RWPE2 (cell line): ENCODE results near the gene TXNIP.

Experiments
- ATAC-seq: fragments of 200-7000 bp; cut with Tn5 transposase; 3 replicates; pipeline ENCODE4 v1.9.1; 2021; ENCODE audit warnings: low read depth
- DNase-seq: peaks from one replicate; pipeline ENCODE4 v3.0.0-alpha.2; 2020; ENCODE audit warnings: low spot score
- H3K27ac ChIP-seq: fragments of 450-650 bp; 2 replicates; pipeline ENCODE4 v1.5.1; 2017; ENCODE audit warnings: mild to moderate bottlenecking; ENCODE audit not compliant: poor library complexity, severe bottlenecking
- H3K27me3 ChIP-seq: fragments of 250-450 bp; sonication (Bioruptor Pico); 2 replicates; pipeline ENCODE4 v1.5.1; 2021; ENCODE audit warnings: mild to moderate bottlenecking, moderate library complexity; ENCODE audit not compliant: insufficient read depth, poor library complexity, severe bottlenecking
- H3K36me3 ChIP-seq: fragments of 250-450 bp; sonication (Bioruptor Pico); 2 replicates; pipeline ENCODE4 v1.5.1; 2020; ENCODE audit warnings: low read depth, mild to moderate bottlenecking, moderate library complexity
- H3K4me1 ChIP-seq: fragments of 250-450 bp; sonication (Bioruptor Pico); 2 replicates; pipeline ENCODE4 v1.5.1; 2021; ENCODE audit warnings: mild to moderate bottlenecking, moderate library complexity; ENCODE audit not compliant: insufficient read depth, poor library complexity, severe bottlenecking
- H3K4me3 ChIP-seq: fragments of 250-450 bp; sonication (Bioruptor Pico); 2 replicates; pipeline ENCODE4 v1.5.1; 2021; ENCODE audit warnings: mild to moderate bottlenecking, moderate library complexity; ENCODE audit not compliant: severe bottlenecking
- H3K9me3 ChIP-seq: fragments of 250-450 bp; sonication (Bioruptor Pico); 2 replicates; pipeline ENCODE4 v1.5.1; 2021; ENCODE audit warnings: mild to moderate bottlenecking, moderate library complexity; ENCODE audit not compliant: severe bottlenecking
- TF ChIP-seq, protein P1 (sequence below): fragments of 450-650 bp; IDR thresholded peaks from one replicate; pipeline ENCODE4 v1.5.1; 2017; ENCODE audit warnings: mild to moderate bottlenecking, moderate library complexity; ENCODE audit not compliant: poor library complexity, severe bottlenecking

TXNIP gene

DNA sequence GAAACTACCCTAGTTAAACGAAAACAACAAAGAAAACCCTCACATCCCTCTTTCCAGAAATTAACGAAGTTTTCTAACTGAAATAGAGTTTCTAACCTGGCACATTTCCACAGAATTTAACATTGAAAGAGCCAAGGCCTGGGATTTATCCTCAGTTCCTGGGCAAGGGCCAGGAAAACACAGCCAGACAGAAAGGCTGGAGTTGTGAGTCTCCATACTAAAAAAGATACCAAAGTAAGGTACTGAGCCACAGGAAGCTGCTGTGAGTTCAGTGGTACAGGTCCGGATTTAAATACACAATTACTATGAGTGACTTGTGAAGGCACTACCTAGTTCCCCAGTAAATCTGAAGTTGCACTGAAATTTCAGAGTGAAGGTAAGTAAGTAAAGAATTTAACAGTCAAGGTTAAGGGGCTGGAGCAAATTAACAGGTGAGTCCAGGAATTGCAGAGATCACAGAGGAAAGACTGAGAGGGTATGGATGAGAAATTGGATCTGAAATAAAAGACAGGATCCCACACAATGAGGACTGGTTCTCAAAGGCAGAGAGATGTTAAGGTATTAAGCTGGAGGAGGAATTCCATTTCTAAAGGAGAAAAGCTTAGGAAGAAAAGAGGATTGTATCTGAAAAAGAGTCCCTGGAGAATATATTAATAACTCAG, 39.5 kb downstream of the TXNIP start:
- ATAC-seq (peak; percentile 1; the same call in 1 of the 3 replicates), DNase-seq (no peak)
- TF ChIP-seq, protein P1, sequence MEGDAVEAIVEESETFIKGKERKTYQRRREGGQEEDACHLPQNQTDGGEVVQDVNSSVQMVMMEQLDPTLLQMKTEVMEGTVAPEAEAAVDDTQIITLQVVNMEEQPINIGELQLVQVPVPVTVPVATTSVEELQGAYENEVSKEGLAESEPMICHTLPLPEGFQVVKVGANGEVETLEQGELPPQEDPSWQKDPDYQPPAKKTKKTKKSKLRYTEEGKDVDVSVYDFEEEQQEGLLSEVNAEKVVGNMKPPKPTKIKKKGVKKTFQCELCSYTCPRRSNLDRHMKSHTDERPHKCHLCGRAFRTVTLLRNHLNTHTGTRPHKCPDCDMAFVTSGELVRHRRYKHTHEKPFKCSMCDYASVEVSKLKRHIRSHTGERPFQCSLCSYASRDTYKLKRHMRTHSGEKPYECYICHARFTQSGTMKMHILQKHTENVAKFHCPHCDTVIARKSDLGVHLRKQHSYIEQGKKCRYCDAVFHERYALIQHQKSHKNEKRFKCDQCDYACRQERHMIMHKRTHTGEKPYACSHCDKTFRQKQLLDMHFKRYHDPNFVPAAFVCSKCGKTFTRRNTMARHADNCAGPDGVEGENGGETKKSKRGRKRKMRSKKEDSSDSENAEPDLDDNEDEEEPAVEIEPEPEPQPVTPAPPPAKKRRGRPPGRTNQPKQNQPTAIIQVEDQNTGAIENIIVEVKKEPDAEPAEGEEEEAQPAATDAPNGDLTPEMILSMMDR: no peak
- Histone ChIP-seq H3K27me3 (no peaks in the 10 kb centered on the region), H3K4me3 (peak overlapping the region; percentile 47), H3K9me3 (no peaks in the 10 kb centered on the region), H3K27ac (peak overlapping the region; percentile 65), H3K36me3 (no peaks in the 10 kb centered on the region), H3K4me1 (peaks cover 6% of the 10 kb centered on the region)

DNA sequence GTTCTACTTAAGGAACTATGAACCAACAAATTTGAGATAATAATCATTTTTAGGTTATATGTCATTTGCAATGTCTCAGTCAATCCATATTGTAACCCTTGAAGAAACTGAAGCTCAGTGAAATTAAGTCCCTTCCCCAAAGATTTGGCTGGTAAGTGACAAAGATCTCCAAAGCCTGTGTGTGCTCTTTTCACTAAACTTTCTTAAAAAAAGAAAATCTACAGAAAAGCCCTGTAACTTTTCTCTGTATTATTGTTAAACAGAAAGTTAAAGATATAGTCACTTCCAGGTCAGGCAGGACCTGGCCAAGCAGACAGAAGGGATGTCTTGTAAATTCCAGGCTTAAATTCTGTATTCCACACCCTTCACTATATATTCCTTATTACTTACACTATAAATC, 40.0 kb downstream of the TXNIP start:
- H3K27ac ChIP-seq: peak overlapping the region; percentile 65
- peaks cover 6% of the 10 kb centered on the region for H3K4me1 ChIP-seq
- no peaks in the 10 kb centered on the region for H3K36me3 ChIP-seq
- TF ChIP-seq, protein P1: no peak
- H3K9me3 ChIP-seq: no peaks in the 10 kb centered on the region
- H3K4me3 ChIP-seq: peak overlapping the region; percentile 47
- H3K27me3 ChIP-seq: no peaks in the 10 kb centered on the region
- ATAC-seq (no peak), DNase-seq (no peak)

DNA sequence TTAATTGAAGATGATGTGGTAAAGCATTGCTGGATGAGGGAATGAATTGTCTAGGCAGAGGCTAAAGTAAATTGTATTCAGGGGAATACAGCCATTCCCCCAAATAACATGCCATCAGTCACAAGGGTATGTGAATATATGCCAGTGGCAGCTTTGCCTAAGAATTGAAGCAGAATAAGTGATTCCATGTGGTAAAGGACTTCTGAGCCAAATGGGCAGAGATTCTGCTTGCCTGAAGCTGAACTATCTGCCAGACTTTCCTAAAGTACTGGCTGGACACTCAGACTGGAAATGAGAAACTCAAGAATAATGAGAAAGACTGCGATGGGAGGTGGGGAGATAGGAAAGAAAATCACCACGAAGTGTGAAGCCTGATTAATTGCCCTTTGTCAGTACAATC, 40.9 kb downstream of the TXNIP start:
- H3K36me3 ChIP-seq: no peaks in the 10 kb centered on the region
- TF ChIP-seq, protein P1: no peak
- H3K27ac ChIP-seq: no peak overlapping the region
- no peaks in the 10 kb centered on the region for H3K9me3 ChIP-seq
- H3K4me1 ChIP-seq: peaks cover 6% of the 10 kb centered on the region
- ATAC-seq (no peak), DNase-seq (no peak)
- H3K4me3 ChIP-seq: no peak overlapping the region
- H3K27me3 ChIP-seq: no peaks in the 10 kb centered on the region

DNA sequence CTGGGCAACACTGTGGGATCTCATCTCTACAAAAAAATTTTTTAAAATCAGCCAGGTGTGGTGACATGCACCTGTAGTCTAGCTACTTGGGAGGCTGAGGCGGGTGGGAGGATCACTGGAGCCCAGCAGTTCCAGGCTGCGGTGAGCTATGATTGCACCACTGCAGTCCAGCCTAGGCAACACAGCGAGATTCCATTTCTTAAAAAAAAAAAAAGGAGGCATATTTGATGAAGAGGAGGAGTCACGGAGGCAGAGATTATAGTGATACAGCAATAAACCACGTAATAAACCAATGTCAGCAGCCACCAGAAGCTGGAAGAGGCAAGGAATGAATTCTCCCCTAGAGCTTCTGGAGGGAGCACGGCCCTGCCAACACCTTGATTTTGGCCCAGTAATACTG, 42.5 kb downstream of the TXNIP start:
- Histone ChIP-seq H3K9me3 (no peaks in the 10 kb centered on the region), H3K36me3 (no peaks in the 10 kb centered on the region), H3K27ac (no peak overlapping the region), H3K4me1 (peaks cover 6% of the 10 kb centered on the region), H3K4me3 (no peak overlapping the region), H3K27me3 (no peaks in the 10 kb centered on the region)
- DNase-seq (no peak), ATAC-seq (no peak)
- TF ChIP-seq, protein P1: no peak

DNA sequence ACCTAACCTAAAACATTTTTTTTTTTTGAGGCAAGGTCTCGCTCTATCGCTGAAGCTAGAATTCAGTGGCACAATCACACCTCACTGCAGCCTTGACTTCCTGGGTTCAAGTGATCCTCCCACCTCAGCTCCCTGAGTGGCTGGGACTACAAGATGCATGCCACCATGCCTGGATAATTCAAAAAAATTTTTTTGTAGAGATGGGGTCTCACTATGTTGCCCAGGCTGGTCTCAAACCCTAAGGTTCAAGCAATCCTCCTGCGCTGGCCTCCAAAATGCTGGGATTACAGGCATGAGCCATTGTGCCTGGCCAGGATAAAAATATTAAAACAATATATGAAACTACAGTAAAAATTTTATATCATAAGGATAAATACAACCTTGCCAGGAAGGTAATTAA, 43.5 kb downstream of the TXNIP start:
- ATAC-seq (no peak), DNase-seq (no peak)
- Histone ChIP-seq H3K36me3 (no peaks in the 10 kb centered on the region), H3K4me1 (peaks cover 6% of the 10 kb centered on the region), H3K9me3 (no peaks in the 10 kb centered on the region), H3K27me3 (no peaks in the 10 kb centered on the region), H3K4me3 (no peak overlapping the region), H3K27ac (no peak overlapping the region)
- TF ChIP-seq, protein P1: no peak
